ENCODE data around the gene TMEM143. TPM values are rescaled to one million over a fixed set of nuclear protein-coding genes. Genes with fewer than 3 reads are reported as not detected.
A peak's percentile ranks its signal among the peaks of the same experiment; 100 is the strongest.

TMEM143 gene
- total and polyA plus RNA-seq, 10 of the 15 experiments (the other 5 are each of a cell fraction or from before 2014, with no cell fraction given), result 1.5 to 19.5 (median 10.1) TPM

DNA sequence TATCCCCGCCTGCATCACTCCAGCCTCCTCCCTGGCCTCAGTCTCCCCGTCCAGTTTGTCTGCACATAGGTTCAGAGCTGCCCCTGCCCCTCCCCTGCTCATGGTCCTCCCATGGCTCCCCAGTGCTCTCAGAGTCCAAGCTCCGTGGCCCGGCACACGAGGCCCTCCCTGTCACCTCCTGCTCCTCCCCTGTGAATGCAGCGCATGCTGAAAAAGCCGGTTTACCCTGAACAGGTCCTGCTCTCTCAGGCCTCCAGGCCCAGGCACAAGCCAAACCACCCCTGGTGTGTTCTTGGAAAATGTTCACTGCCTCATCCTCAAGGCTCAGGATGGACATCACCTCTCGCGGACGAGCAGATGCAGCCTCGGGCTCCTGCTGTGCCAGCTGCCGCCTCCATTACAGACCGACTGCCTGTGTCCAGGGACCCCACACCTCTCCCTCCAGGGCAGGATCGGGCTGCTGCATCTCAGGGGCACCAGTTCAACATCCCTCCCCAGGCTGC, 25.4 kb downstream of the TMEM143 start (continued):
- TF ChIP-seq, protein P1, sequence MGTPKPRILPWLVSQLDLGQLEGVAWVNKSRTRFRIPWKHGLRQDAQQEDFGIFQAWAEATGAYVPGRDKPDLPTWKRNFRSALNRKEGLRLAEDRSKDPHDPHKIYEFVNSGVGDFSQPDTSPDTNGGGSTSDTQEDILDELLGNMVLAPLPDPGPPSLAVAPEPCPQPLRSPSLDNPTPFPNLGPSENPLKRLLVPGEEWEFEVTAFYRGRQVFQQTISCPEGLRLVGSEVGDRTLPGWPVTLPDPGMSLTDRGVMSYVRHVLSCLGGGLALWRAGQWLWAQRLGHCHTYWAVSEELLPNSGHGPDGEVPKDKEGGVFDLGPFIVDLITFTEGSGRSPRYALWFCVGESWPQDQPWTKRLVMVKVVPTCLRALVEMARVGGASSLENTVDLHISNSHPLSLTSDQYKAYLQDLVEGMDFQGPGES (IDR thresholded peaks at IDR 0.05), result no peak
- TF ChIP-seq NFXL1 (IDR thresholded peaks at IDR 0.05; ENCODE audit: borderline replicate concordance), result no peak
- no peak for TF ChIP-seq ZNF384 (IDR thresholded peaks at IDR 0.05; ENCODE audit: borderline replicate concordance, low read depth, low read length)
- no peak for TF ChIP-seq ZSCAN29 (IDR thresholded peaks at IDR 0.05)
- no peak for TF ChIP-seq POU2F2 (IDR thresholded peaks at IDR 0.05; ENCODE audit: borderline replicate concordance, low read depth, low read length)

DNA sequence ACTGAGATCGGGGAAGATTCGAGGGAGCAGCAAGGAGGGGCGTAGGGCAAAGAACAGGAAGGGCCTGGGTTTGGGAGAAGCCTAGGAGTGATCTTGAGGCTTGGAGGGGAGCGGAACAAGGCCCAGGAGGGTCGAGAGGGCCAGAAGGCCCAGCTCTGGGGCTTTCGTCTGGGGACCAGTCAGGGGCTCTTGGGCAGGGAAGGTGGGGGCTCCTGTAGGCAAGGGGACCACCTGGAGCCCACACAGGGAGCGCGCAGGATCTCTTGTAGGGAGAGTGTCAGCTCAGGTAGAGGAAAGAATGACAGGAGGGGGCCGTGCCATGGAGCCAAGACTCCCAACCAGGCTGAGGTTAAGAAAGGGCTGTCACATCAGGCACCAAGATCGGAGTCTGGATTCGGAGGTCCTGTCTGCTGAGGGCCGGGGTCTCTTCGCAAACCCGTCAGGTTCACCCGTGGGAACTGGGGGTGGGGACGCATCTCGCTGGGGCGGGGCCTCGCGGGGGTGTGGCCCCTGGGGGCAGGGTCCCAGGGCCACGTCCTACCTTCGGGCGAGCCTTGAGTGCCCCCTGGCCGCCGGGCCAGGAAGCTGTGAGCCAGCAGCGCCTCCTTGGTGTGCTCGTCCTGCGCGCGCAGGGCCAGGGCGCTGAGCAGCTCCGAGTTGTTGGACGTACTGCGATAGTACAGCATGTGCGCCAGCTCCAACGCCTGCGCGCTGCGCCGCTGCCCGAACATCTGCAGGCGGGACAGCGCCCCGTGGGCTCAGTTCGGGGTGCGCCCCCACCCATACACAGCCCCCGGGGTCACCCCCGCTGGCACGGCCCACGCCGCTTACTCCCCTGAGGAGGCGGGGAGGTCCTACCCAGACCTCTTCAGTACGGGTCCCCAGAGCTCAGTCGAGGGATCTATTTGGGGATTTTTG, 30.0 kb downstream of the TMEM143 start:
- FAIRE-seq, result no peak
- TF ChIP-seq MTA2 (IDR thresholded peaks at IDR 0.05; ENCODE audit: low read depth) (peak; percentile 44), LARP7 (IDR thresholded peaks at IDR 0.05) (peak; percentile 59), HDGF (IDR thresholded peaks at IDR 0.05) (peak; percentile 10; the same call in 1 of the 2 replicates), EGR1 (IDR thresholded peaks at IDR 0.05; ENCODE audit: borderline replicate concordance in 1 of 2, low read depth in 2 of 2, low read length in 2 of 2) (peak in 1 of 2 experiments; percentile 54; a peak in 1 of 3 replicates), ZNF217 (IDR thresholded peaks at IDR 0.05) (no peak), GATAD2B (conservative IDR thresholded peaks at IDR 0.05; ENCODE audit: low read depth) (peak; percentile 20; the same call in 1 of the 2 replicates), SMC3 (IDR thresholded peaks at IDR 0.05; ENCODE audit: borderline replicate concordance, low read length) (peak; percentile 96), RAD21 (IDR thresholded peaks at IDR 0.05; ENCODE audit: insufficient read depth, low read depth, low read length) (peak; percentile 91), SP1 (IDR thresholded peaks at IDR 0.05; ENCODE audit: low read depth, low read length) (peak; percentile 67), NR2F1 (conservative IDR thresholded peaks at IDR 0.05) (peak; percentile 6), MXI1 (IDR thresholded peaks at IDR 0.05; ENCODE audit: low read depth, low read length) (peak; percentile 71; the same call in 1 of the 2 replicates), NRF1 (conservative IDR thresholded peaks at IDR 0.05; ENCODE audit: low read depth, low read length) (peak; percentile 60), MEF2B (IDR thresholded peaks at IDR 0.05; ENCODE audit: partially characterized antibody, poor library complexity, severe bottlenecking) (peak; percentile 64), KAT2A (conservative IDR thresholded peaks at IDR 0.05; ENCODE audit: control insufficient read depth, low read depth, low read length) (no peak)
- TF ChIP-seq, protein P2, sequence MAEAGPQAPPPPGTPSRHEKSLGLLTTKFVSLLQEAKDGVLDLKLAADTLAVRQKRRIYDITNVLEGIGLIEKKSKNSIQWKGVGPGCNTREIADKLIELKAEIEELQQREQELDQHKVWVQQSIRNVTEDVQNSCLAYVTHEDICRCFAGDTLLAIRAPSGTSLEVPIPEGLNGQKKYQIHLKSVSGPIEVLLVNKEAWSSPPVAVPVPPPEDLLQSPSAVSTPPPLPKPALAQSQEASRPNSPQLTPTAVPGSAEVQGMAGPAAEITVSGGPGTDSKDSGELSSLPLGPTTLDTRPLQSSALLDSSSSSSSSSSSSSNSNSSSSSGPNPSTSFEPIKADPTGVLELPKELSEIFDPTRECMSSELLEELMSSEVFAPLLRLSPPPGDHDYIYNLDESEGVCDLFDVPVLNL (IDR thresholded peaks at IDR 0.05; ENCODE audit: low read depth, low read length), result no peak

More for the DNA sequence above, 30.0 kb downstream of the TMEM143 start:
- no peaks in the 10 kb centered on the region for H4K20me1 ChIP-seq (ENCODE audit: control insufficient read depth, insufficient read depth)
- H3K4me1 ChIP-seq (ENCODE audit: control insufficient read depth, insufficient read depth, low read length), result peaks cover 28% of the 10 kb centered on the region
- H3K27ac ChIP-seq (ENCODE audit: control insufficient read depth, insufficient read depth), result peak overlapping the region; percentile 98
- no peaks in the 10 kb centered on the region for H3K79me2 ChIP-seq (ENCODE audit: control insufficient read depth, insufficient read depth, low read length)
- no peaks in the 10 kb centered on the region for H3K9me3 ChIP-seq (replicated peaks; ENCODE audit: control insufficient read depth, insufficient read depth, low read length)
- ChIA-PET SMC1A (ENCODE audit: uncharacterized antibody, unreplicated experiment) (interaction anchor here (0.6 to 6.2 kb wide), 14 partner anchors 15 to 659 kb away, joined by 3 to 223 read pairs (median 4); partner anchors contain the start of genes EMP3, GYS1, KDELR1 and SYNGR4), CTCF (interaction anchor here (0.5 to 4.4 kb wide), 27 partner anchors 8 to 478 kb away, joined by 3 to 238 read pairs (median 4); partner anchors contain the start of genes EMP3, KDELR1, RPL18 and SPHK2), RAD21 (ENCODE audit: unreplicated experiment) (interaction anchor here (0.6 to 4.5 kb wide), 18 partner anchors 13 to 618 kb away, joined by 3 to 255 read pairs (median 4); partner anchors contain the start of genes EMP3, GRWD1, KDELR1 and SYNGR4), POLR2A (interaction anchor here (0.6 to 7.5 kb wide), 13 partner anchors 11 to 1307 kb away, joined by 3 to 194 read pairs (median 4); partner anchors contain the start of genes EMP3, GRIN2D, SYNGR4 and TMEM143)
- peak overlapping the region; percentile 76 for H3K4me2 ChIP-seq (ENCODE audit: control insufficient read depth, insufficient read depth)
- peak; percentile 82 for DNase-seq (ENCODE audit: low read depth, low spot score)
- in situ Hi-C loops (cut with MboI), result no loop called here
- H3K9ac ChIP-seq (ENCODE audit: control insufficient read depth, insufficient read depth, low read length), result peak overlapping the region; percentile 93
- ATAC-seq, result peak; percentile 83
- peak overlapping the region; percentile 77 for H3K4me3 ChIP-seq
- BruUV-seq (replicated peaks), result no TSS peak
- peak overlapping the region; percentile 70 for H2AFZ ChIP-seq (ENCODE audit: control insufficient read depth, low read depth, low read length)
- intact Hi-C loops (cut with micrococcal nuclease; ENCODE audit: unreplicated experiment), result loop anchor here (1.0 kb wide), 2 partner anchors 13 to 66 kb away; no protein-coding TSS in a partner anchor
- H3K27me3 ChIP-seq (replicated peaks in 1 of 2; ENCODE audit: control insufficient read depth in 2 of 2, insufficient read depth in 2 of 2, low read length in 1 of 2), result no peaks in the 10 kb centered on the region
- WGBS (ENCODE audit: insufficient coverage, insufficient replicate concordance, low lambda C conversion rate, missing lambda C conversion rate), result 2% methylated on average over 54 of the region's 54 CpGs
- peaks cover 0 to 3% of the 10 kb centered on the region in 2 experiments; a peak in 1 of 4 replicates for H3K36me3 ChIP-seq (ENCODE audit: control insufficient read depth in 2 of 2, insufficient read depth in 2 of 2, low read length in 1 of 2)

Measured in GM12878 (cell line).